ENCODE results near the gene ILF2.
A peak's percentile ranks its signal among the peaks of the same experiment; 100 is the strongest.
"Not testable (repeated sequence)": the region's sequence is repeated elsewhere in the genome, so short reads cannot be mapped to it uniquely, and the experiment has no call there.

Gene ILF2

DNA sequence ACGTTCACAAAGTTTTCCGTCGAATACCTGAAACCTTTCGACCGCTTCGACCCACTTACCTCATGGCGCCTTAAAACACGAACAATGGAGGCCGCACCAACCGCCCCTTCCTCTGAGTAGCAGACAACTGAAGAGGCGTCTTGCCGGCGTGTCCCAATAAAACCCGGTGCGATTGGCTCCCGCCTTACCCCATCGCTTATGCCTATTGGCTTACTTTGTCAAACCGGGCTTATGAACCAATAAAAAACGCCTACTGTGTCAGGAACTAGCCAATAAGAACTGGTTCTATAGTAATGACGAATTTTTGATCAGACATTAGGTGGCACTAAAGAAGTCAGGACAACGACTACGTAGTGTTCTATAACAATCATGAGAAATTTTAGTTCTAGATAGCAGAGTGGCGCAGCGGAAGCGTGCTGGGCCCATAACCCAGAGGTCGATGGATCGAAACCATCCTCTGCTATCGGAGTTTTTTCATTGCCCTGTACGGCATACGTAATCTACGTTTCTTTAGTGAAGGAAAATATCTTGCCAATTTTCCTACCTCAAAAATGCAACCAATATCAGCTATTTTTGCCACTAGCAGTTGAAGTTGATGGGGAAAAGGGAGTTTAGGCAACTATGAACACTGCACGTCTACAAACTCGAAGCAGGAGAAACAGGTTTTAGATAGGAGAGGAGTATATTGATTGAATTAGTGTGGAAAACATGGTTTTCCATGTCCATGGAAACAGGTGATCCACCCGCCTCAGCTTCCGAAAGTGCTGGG lies at the start of gene ILF2:
Gene ILF2 (minus strand): TSS at position 135 of the 769 bp plus-strand sequence. CDS start 71 bp downstream, at position 64.
- peak; percentile 85 to 96 (median 94) for DNase-seq (ENCODE audit: low read depth in 3 of 3)

DNA sequence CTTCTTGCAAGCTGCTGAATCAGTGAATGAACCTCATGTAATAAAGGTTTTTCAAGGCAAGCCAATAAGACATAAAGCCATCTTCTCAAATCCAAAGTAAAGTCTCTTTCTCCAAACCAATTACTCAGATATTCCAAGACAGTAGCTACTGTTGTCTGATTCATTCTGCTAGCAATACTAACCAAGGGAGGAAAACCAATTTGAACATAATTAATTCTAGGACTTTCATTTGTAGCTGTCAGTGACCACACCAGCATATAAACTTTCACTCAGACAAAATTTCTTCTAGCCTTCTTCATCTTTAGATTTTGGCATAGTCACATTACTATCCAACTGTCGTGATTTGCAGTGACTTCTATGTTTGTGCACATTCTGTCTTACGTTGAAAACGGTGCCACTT lies 46.5 kb upstream of the ILF2 start:
- no peak for DNase-seq (ENCODE audit: low read depth in 3 of 3)

DNA sequence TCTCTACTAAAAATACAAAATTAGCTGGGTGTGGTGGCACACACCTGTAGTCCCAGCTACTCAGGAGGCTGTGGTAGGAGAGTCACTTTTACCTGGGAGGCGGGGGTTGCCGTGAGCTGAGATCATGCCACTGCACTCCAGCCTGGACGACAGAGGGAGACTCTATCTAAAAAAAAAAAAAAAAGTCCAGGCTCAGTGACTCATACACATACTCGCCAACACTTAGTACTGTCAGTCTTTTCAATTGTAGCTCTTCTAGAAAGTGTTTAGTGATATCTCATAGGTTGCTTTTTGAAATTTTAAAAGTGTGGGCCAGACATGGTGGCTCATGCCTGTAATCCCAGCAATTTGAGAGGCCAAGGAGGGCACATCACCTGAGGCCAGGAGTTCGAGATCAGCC lies 45.4 kb upstream of the ILF2 start:
- not testable (repeated sequence) for DNase-seq (ENCODE audit: low read depth in 3 of 3)

DNA sequence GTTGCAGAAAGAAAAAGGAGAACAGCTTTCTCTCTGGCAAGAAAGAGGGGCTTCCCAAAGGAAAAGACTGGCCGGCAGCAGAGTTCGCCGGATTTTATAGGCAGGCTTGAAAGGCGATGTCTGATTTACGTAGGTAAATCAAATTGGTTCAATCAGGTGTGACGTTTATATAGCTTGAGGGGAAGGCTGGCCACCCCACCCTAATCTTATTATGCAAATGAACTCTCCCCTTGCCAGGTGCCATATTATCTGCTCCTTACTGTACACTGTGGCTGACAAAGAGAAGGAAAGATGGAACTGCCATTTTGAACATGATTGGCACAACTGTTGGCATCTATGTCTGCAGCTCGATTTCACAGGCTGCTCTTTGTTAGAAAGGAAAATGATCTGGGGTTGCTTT lies 40.2 kb upstream of the ILF2 start:
- no peak for DNase-seq (ENCODE audit: low read depth in 3 of 3)

DNA sequence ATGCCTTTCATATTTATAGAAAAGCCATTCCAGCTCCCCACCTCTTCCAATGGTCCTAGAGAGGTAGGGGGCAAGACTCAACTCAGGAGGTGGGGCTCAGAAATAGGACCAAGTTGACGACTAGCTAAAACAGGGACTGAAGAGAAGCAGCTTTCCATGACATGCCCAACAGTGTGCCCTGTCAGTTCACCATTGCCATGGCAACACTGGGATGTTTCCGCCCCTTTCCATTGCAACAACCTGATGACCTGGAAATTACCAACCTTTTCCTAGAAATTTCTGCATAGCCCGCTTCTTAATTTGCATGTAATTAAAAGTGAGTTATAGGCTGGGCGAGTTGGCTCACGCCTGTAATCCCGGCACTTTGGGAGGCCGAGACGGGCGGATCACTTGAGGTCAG lies 34.7 kb upstream of the ILF2 start:
- DNase-seq (ENCODE audit: low read depth in 3 of 3): no peak

DNA sequence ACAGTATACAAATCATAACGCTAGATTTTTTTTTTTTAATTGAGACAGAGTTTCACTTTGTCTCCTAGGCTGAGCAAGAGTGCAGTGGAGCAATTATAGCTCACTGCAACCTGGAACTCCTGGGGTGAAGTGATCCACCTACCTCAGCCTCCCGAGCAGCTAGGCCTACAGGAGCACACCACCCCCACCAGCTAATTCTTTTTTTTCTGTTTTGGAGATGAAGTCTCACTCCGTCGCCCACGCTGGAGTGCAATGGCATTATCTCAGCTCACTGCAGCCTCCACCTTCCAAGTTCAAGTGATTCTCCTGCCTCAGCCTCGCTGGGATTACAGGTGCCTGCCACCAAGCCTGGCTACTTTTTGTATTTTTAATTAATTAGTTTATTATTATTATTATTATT lies 29.0 kb upstream of the ILF2 start:
- DNase-seq (ENCODE audit: low read depth in 3 of 3): no peak

DNA sequence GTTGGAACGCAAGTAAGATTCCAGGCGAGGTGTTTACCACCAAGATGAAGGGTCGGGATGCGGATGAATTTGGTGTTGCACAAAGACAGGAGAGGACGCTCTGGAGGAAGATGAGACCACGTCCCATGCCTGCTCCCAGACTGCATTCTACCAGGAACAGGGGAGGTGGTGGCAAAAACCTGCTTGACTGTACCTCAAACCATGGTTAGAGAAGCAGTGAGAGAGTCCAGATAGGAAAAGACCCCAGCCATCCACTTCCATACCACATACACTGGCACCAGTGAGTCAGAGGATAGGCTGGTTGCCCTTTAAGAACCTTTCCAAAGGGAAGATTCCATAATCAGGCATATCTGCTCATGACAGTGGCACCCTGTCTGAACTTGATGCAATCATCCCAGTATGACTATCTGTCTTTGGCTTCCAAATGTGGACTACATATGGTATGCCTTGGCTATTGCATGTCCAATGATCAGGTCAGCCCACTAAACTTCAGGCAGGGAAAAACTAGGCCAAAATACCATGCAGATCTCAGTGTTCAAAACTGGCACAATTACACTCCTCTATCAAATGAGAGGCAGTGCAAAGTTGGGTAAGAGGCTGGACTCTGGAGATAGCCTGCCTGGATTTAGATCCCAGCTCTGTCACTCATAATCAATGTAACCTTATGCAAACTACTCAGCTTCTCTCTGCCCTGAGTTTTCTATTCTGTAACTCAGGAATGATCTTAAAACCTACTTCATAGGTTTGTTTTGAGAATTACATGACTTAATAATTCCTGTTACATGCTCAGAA lies 28.3 kb upstream of the ILF2 start:
- DNase-seq (ENCODE audit: low read depth in 3 of 3): no peak

DNA sequence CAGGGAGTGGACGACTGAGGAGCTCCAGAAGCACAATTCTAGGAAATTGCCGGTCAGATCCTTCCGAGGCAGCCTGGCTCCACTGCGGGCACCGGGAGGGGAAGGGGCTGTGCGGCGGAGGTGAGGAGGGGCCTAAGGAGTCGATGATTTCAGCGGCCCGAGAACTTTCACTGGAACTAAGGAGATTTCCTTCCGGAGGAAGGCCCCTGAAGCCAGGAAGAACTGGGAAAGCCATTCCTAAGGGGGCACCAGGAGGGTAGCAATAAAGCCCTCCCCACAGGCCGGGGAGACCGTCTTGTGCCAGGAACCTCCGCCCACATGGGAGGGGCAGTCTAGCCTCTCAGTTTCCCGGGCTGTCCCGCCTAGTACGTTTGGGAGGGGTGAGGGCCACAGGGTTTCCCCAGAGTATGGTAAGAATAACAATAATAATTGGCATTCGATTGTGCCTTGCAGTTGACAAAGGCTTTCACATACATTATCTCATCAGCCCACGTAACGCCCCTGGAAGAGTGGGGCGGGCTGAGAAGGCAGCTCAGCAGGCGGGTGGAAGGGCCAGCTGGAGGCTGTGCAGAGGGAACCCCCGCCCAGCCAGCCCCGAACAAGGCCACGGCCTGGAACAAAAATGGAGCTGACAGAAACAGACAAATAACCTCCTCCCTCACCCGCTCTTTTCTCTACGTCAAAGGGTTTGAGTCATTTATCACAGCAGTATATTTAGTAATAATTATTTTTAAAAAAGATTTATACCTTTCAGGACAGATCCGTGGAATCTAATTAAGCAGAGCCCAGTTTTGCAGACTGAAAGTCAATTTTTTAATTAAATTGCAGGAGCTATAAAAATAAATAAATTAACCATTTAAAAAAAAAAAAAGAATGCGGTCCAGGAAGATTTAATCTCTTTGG lies 27.5 kb upstream of the ILF2 start:
- DNase-seq (ENCODE audit: low read depth in 3 of 3): no peak

DNA sequence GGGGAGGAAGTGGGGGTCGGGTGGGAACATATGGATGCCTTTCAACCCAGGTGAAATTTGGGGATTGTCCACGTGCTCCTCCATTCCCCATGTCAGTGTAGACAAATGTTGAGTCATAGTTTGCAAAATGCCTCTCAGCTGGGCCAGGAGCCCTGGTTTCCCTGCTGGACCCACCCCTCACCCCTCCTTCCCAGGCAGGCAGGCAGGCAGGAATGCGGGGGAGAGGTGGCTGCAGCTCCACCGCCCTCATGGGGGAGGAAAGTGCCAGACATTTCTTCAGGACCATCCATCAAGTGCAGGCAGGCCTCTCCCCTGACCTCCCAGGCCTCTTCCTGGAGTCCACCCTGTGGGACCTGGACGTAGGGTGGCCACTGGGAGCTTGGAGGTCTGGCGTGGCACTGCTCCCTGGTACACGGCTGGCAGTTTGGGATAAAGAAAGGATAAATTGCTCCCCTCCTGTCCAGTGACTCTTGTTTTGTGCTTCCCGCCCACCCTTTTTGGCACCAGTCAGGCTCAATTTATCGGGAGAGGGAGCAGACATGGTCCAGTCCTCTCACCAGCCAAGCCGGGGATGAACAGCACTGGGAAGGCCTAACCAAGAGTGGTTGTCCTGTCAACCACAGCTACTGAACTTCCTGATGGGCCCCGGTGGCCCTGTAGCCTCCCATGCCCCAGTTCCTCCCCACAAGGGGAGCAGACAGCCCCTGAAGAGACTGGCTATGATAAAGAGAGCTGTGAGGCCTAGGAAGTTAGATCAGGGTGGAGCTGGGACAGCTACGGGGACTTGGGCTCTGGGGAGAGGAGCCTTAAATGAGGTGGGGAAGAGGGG lies 26.6 kb upstream of the ILF2 start:
- no peak for DNase-seq (ENCODE audit: low read depth in 3 of 3)

DNA sequence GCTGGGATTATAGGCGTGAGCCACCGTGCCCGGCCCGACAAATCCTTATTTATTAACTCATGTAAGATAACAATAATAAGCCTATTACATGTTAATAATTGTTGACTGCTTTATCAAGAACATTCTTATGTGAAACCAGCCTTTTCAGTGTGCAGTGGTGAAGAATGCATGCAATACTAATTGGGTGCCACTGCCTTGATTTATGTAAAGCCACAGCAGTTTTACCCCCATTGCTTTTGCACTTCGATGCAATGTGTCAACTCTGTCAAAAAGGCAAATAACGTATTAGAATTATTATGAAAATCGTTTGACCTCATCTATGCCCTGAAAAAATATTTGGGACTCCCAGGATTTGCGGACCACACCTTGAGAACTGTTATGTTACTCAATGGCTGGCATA lies 25.9 kb upstream of the ILF2 start:
- no peak for DNase-seq (ENCODE audit: low read depth in 3 of 3)

DNA sequence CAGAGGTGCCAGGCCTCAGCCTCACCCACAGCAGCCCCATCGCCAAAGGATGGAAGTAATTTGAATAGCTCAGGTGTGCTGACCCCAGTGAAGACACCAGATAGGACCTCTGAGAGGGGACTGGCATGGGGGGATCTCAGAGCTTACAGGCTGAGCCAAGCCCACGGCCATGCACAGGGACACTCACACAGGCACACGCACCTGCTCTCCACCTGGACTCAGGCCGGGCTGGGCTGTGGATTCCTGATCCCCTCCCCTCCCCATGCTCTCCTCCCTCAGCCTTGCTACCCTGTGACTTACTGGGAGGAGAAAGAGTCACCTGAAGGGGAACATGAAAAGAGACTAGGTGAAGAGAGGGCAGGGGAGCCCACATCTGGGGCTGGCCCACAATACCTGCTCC lies 22.7 kb upstream of the ILF2 start:
- DNase-seq (ENCODE audit: low read depth in 3 of 3): no peak

DNA sequence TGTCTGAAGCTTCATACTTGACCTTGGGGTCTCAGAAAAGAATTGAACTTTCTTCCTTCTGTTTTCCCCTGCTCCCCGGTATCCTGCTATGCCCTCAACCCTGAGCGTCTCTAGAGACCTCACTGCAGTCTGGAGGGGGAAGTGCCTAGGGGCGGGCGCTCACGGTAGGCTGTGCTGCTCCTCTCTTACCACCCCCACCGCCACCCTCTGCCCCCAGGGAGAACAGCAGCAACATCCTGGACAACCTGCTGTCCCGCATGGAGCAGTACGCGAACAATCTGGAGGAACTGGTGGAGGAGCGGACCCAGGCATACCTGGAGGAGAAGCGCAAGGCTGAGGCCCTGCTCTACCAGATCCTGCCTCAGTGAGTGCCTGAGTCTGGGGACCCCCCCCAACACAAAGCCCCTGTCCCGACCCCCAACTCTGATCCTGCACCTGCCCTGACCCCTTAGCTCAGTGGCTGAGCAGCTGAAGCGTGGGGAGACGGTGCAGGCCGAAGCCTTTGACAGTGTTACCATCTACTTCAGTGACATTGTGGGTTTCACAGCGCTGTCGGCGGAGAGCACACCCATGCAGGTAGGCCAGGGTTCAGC lies 18.0 kb upstream of the ILF2 start:
- no peak for DNase-seq (ENCODE audit: low read depth in 3 of 3)

DNA sequence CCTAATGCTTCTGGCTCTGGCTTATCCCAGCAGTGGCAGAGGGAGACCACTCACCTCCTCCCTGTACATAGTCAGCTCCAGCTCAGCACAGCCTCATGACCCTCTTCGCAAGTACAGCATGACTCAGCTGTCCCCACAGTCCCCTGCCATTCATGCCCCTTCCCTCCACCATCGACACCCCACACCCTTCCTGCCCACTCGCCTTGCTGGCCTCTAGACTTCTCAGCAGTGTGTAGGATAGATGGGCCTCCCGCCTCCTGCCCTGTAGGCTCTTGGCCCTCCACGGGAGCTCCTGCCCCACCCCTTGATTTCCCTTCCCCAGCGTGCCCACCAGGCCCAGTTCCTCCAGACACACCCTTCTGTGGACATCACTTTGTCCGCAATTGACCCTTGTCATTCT lies 17.5 kb upstream of the ILF2 start:
- DNase-seq (ENCODE audit: low read depth in 3 of 3): no peak

DNA sequence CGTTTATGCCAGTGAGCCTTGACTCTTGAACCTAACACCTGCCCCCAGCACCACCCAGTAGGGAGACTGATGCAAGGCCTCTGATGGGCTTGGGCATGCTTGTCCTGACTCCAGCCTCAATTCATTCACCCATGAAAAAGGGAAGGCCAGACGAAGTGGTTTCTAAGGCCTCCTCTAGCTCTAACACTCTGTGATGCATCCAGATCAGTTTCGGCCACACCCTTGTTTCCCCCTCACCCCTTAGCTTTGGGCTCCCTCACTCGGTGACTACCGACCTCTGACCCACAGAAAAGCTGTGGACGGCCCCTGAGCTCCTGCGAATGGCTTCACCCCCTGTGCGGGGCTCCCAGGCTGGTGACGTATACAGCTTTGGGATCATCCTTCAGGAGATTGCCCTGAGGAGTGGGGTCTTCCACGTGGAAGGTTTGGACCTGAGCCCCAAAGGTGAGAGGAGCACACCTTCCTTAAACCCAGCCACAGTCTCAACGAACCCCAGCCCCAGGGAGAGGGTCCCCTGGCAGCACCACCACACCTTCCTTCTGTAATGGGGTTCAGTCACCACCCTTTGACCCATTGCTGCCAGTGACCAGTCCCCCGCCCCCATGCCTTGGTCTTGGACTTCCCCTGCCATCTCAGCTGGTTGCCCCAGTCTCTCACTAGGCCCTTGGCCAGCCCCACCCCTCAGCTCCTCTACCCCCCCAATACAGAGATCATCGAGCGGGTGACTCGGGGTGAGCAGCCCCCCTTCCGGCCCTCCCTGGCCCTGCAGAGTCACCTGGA lies 16.7 kb upstream of the ILF2 start:
- no peak for DNase-seq (ENCODE audit: low read depth in 3 of 3)

DNA sequence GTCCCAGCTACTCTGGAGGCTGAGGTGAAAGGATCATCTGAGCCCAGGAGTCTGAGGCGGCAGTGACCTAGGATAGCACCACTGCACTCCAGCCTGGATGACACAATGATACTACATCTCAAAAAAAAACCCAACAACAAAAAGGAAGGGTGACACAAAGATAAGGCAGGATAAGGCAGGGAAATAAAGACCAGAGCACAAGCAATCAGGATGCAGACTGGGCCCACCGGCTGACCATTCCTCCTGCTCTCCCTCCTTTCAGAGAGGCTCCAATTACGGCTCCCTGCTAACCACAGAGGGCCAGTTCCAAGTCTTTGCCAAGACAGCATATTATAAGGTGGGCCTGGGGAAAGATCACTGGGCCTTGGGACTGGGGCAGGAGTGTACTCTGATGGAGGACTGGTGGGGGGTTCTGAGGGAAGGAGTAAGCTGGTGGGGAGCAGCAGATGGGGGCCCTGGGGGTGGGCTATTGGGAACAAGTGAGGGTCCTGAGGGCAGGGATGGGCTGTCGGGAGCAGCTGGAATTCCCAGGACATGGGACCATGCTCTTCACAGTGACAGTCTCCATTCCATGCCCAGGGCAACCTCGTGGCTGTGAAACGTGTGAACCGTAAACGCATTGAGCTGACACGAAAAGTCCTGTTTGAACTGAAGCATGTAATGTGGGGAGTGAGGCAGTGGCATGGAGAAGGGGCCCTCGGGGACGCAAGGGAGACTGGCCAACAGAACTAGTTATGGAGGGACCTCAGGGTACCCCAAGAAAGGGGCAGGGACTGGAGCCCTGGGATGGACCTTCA lies 14.9 kb upstream of the ILF2 start:
- no peak for DNase-seq (ENCODE audit: low read depth in 3 of 3)

DNA sequence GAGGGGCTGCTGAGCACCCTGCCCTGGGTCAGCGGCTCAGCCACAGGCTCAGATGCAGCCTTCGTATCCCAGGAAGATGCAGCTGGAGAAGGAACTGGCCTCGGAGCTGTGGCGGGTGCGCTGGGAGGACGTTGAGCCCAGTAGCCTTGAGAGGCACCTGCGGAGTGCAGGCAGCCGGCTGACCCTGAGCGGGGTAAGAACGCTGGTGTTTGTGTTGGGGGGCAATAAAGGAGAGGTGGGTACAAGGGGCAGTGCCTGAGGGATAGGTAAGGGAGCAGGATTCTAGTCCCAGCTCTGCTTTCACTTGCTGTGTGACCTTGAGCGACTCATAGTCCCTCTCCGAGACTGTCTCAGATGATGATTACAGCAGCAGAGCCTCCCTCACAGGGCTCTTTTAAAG lies 14.1 kb upstream of the ILF2 start:
- DNase-seq (ENCODE audit: low read depth in 3 of 3): no peak

DNA sequence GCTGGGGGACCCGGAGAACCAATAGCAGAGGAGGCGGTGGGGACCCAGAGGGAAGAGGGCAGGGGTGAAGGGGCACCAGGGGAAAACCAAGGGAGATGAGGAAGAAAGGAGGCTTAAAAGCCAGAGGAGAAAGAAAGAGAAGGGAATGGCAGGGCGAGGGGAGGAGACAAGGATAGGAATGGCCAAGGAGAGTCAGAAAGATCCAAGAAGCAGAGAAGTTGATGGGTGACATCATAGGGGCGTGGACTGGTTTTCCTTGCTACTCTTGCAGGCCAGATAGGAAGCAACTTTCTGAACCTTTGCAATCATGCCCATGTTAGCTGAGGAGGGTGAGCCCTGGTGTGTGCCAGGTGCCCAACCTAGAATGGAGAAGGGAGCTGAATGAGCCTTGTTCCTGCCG lies 13.1 kb upstream of the ILF2 start:
- no peak for DNase-seq (ENCODE audit: low read depth in 3 of 3)

DNA sequence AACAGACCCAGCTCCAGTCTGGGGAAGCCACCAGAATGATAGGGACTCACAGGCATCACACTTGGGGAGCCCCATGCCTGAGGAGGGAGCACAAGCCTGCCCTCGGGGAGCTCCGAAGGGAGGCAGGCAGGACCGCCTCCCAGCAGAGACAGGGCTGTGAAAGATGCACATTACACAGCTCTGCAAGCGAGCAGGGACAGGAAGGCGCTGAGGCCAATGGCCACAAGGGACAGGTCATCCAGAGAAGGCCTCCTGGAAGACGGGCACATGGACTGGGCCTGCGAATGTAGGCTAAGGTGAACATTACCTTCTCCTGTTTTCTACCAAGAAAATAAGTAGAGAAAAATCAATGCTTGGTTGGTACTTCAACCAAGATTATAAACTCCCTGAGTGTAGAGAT lies 11.9 kb upstream of the ILF2 start:
- no peak for DNase-seq (ENCODE audit: low read depth in 3 of 3)

DNA sequence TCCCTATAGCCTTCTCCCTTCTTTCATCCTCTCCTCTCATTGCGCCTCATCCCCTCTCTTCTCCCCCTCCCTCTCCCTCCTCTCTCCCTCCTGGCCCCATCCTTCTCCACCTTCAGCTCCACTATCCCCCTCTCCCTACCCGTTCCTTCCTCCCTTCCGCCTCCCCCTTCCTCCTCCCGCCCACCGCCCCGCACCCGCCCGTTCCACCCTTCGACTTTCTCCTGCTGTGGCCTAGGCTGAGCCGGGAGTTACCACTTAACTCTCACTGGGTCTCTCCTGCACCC lies 9.3 kb upstream of the ILF2 start:
- no peak for DNase-seq (ENCODE audit: low read depth in 3 of 3)
